WTC11 (cell line): Measurements from ENCODE around the gene UQCRFS1. TPM values are rescaled to one million over a fixed set of nuclear protein-coding genes. Genes with fewer than 3 reads are reported as not detected.

Source experiments
- ATAC-seq: fragments of 200-7000 bp; cut with Tn5 transposase; 2 replicates; pipeline ENCODE4 v1.10.0; 2021; ENCODE audit warnings: mild to moderate bottlenecking, moderate library complexity
- CTCF ChIA-PET: fragments of 300-600 bp; sonication (Branson Sonifier 250); formaldehyde crosslinking; loops from one replicate; lab custom pipeline; 2021; ENCODE audit warnings: antibody characterized with exemption; lab: Charles Lee
- POLR2A ChIA-PET: fragments of 350-600 bp; sonication (Branson Sonifier 250); formaldehyde crosslinking; loops from one replicate; lab custom pipeline; 2021; ENCODE audit warnings: antibody characterized with exemption; lab: Charles Lee
- DNase-seq: peaks from one replicate; pipeline ENCODE4 v3.0.0; 2021; ENCODE audit warnings: low spot score
- H3K27ac Mint-ChIP-seq: 2 replicates; pipeline ENCODE4 v1.8.0; 2021; ENCODE audit warnings: mixed read lengths
- H3K27me3 Mint-ChIP-seq: 2 replicates; pipeline ENCODE4 v1.8.0; 2021; ENCODE audit warnings: low read depth, mild to moderate bottlenecking, moderate library complexity, mixed read lengths
- H3K36me3 Mint-ChIP-seq: 2 replicates; pipeline ENCODE4 v1.8.0; 2021; ENCODE audit warnings: mixed read lengths
- H3K4me1 Mint-ChIP-seq: 2 replicates; pipeline ENCODE4 v1.8.0; 2022; ENCODE audit warnings: mixed read lengths
- H3K4me3 Mint-ChIP-seq: 2 replicates; pipeline ENCODE4 v1.8.0; 2021; ENCODE audit warnings: mild to moderate bottlenecking, moderate library complexity, mixed read lengths
- H3K9me3 Mint-ChIP-seq: 2 replicates; pipeline ENCODE4 v1.8.0; 2021; ENCODE audit warnings: mixed read lengths
- ATF3 ChIP-seq: sonication (generic); formaldehyde crosslinking; conservative IDR thresholded peaks from 2 replicates; pipeline ENCODE4 v1.8.1; 2022; ENCODE audit warnings: mild to moderate bottlenecking, missing genetic modification reagents
- EMX1 ChIP-seq: fragments of 250-450 bp; sonication (Bioruptor Pico); IDR thresholded peaks from 2 replicates; pipeline ENCODE4 v1.8.0; 2021; ENCODE audit warnings: mild to moderate bottlenecking
- ERG ChIP-seq: fragments of 250-450 bp; sonication (Bioruptor Pico); IDR thresholded peaks from 2 replicates; pipeline ENCODE4 v1.8.0; 2021; ENCODE audit warnings: mild to moderate bottlenecking
- ETV6 ChIP-seq: sonication (generic); formaldehyde crosslinking; IDR thresholded peaks from 2 replicates; pipeline ENCODE4 v1.8.1; 2022; ENCODE audit warnings: mild to moderate bottlenecking, missing genetic modification reagents
- FOXK1 ChIP-seq: sonication (generic); formaldehyde crosslinking; IDR thresholded peaks from 2 replicates; pipeline ENCODE4 v1.8.0; 2022; ENCODE audit warnings: mild to moderate bottlenecking, moderate library complexity, missing genetic modification reagents
- FOXP1 ChIP-seq: sonication (generic); formaldehyde crosslinking; IDR thresholded peaks from 2 replicates; pipeline ENCODE4 v1.8.0; 2022; ENCODE audit warnings: missing genetic modification reagents, mild to moderate bottlenecking, moderate library complexity, borderline replicate concordance
- GTF2I ChIP-seq: fragments of 250-450 bp; sonication (Bioruptor Pico); conservative IDR thresholded peaks from 2 replicates; pipeline ENCODE4 v1.4.0; 2021; ENCODE audit warnings: mild to moderate bottlenecking
- MYBL2 ChIP-seq: sonication (generic); formaldehyde crosslinking; IDR thresholded peaks from 2 replicates; pipeline ENCODE4 v1.8.1; 2023; ENCODE audit warnings: mild to moderate bottlenecking, moderate library complexity, missing genetic modification reagents
- NFATC4 ChIP-seq: fragments of 250-450 bp; sonication (Bioruptor Pico); IDR thresholded peaks from 2 replicates; pipeline ENCODE4 v1.9.0; 2021; ENCODE audit warnings: mild to moderate bottlenecking
- NFE2L1 ChIP-seq: sonication (generic); formaldehyde crosslinking; IDR thresholded peaks from 2 replicates; pipeline ENCODE4 v1.8.1; 2023; ENCODE audit warnings: missing genetic modification reagents
- RELA ChIP-seq: sonication (generic); formaldehyde crosslinking; IDR thresholded peaks from 2 replicates; pipeline ENCODE4 v1.8.1; 2022; ENCODE audit warnings: missing genetic modification reagents, mild to moderate bottlenecking, borderline replicate concordance
- STAT6 ChIP-seq: sonication (generic); formaldehyde crosslinking; conservative IDR thresholded peaks from 2 replicates; pipeline ENCODE4 v1.8.1; 2023; ENCODE audit warnings: mild to moderate bottlenecking, low read depth, missing genetic modification reagents, moderate library complexity
- ZNF121 ChIP-seq: sonication (generic); formaldehyde crosslinking; IDR thresholded peaks from 2 replicates; pipeline ENCODE4 v1.8.0; 2023; ENCODE audit warnings: missing genetic modification reagents
- ZNF138 ChIP-seq: sonication (generic); formaldehyde crosslinking; conservative IDR thresholded peaks from 2 replicates; pipeline ENCODE4 v1.8.1; 2022; ENCODE audit warnings: mild to moderate bottlenecking, moderate library complexity, missing genetic modification reagents
- ZNF396 ChIP-seq: fragments of 250-450 bp; sonication (Bioruptor Pico); IDR thresholded peaks from 2 replicates; pipeline ENCODE4 v1.8.0; 2021; ENCODE audit warnings: mild to moderate bottlenecking, moderate library complexity, borderline replicate concordance
- total RNA-seq: library from RNA; stranded (reverse); gene quantifications from 3 replicates; pipeline ENCODE4 v1.2.3, GENCODE V29; 2021

Gene UQCRFS1
- total RNA-seq, 1 experiment from 2014 or later = 58.2 TPM

- no peak for TF ChIP-seq STAT6 (CRISPR knock-in tag)
- TF ChIP-seq GTF2I (CRISPR knock-in tag) = no peak
- TF ChIP-seq ZNF138 (CRISPR knock-in tag) = no peak
- TF ChIP-seq ATF3 (CRISPR knock-in tag) = no peak
- no peak for TF ChIP-seq EMX1 (CRISPR knock-in tag)
- TF ChIP-seq FOXP1 = no peak
- no peak for TF ChIP-seq ZNF396 (CRISPR knock-in tag)
- no peak for TF ChIP-seq RELA (CRISPR knock-in tag)
- no peak for TF ChIP-seq FOXK1 (CRISPR knock-in tag)
- TF ChIP-seq NFE2L1 (CRISPR knock-in tag) = no peak
These were observed 3.1 kb upstream of the UQCRFS1 start (continued) for GRCh38 chr19:29216021-29216420.

GRCh38 chr19:29215322-29215845 is 2.4 kb upstream of the UQCRFS1 start:
- ChIA-PET CTCF (interaction anchor here (0.9 to 1.3 kb wide), 2 partner anchors 48 to 309 kb away, joined by 4 to 5 read pairs; no protein-coding TSS in a partner anchor), POLR2A (no interaction called here)
- DNase-seq = no peak
- ATAC-seq = no peak
- Mint-ChIP-seq H3K27ac (peak overlapping the region; percentile 66; the same call in 1 of the 2 replicates), H3K4me1 (peaks cover 38% of the 10 kb centered on the region), H3K36me3 (peaks cover 21% of the 10 kb centered on the region), H3K9me3 (peaks cover 5% of the 10 kb centered on the region), H3K4me3 (no peak overlapping the region), H3K27me3 (no peaks in the 10 kb centered on the region)
- TF ChIP-seq ERG (CRISPR knock-in tag) = no peak
- TF ChIP-seq ZNF121 (CRISPR knock-in tag) = peak; percentile 84

- CTCF ChIA-PET = no interaction called here
- Mint-ChIP-seq H3K4me1 (peaks cover 46% of the 10 kb centered on the region), H3K27ac (no peak overlapping the region), H3K27me3 (no peaks in the 10 kb centered on the region), H3K36me3 (peaks cover 23% of the 10 kb centered on the region), H3K9me3 (peaks cover 5% of the 10 kb centered on the region), H3K4me3 (no peak overlapping the region)
- TF ChIP-seq MYBL2 (CRISPR knock-in tag) (no peak), ETV6 (no peak)
- ATAC-seq (no peak), DNase-seq (no peak)
- POLR2A ChIA-PET = no interaction called here
These were observed 1.5 kb upstream of the UQCRFS1 start for GRCh38 chr19:29214411-29214810.

- CTCF ChIA-PET = interaction anchor here (0.7 kb wide), 2 partner anchors 54 to 407 kb away, joined by 3 to 4 read pairs; no protein-coding TSS in a partner anchor
- Mint-ChIP-seq H3K36me3 (peaks cover 30% of the 10 kb centered on the region), H3K4me1 (peaks cover 58% of the 10 kb centered on the region), H3K9me3 (peaks cover 5% of the 10 kb centered on the region), H3K4me3 (peak overlapping the region; percentile 98), H3K27me3 (no peaks in the 10 kb centered on the region), H3K27ac (peak overlapping the region; percentile 98)
- POLR2A ChIA-PET = no interaction called here
- DNase-seq = no peak
- no peak for ATAC-seq
- TF ChIP-seq NFATC4 = no peak
- no peak for TF ChIP-seq FOXK1 (CRISPR knock-in tag)
These were observed 649 bp downstream of the UQCRFS1 start for GRCh38 chr19:29212356-29212647.
